Mammary microvascular endothelial cell (primary cell): ENCODE results near the gene TRA2B. TPM values are rescaled to one million over a fixed set of nuclear protein-coding genes. Genes with fewer than 3 reads are reported as not detected.

ENCODE experiments used
- total RNA-seq: library from RNA; depleted of rRNA; stranded (reverse); fragments of >200 nt; gene quantifications from 2 replicates; pipeline ENCODE4 v1.2.3, GENCODE V29; 2015

The TRA2B gene
- total RNA-seq, result 120 and 145 TPM in 2 replicates

DNA sequence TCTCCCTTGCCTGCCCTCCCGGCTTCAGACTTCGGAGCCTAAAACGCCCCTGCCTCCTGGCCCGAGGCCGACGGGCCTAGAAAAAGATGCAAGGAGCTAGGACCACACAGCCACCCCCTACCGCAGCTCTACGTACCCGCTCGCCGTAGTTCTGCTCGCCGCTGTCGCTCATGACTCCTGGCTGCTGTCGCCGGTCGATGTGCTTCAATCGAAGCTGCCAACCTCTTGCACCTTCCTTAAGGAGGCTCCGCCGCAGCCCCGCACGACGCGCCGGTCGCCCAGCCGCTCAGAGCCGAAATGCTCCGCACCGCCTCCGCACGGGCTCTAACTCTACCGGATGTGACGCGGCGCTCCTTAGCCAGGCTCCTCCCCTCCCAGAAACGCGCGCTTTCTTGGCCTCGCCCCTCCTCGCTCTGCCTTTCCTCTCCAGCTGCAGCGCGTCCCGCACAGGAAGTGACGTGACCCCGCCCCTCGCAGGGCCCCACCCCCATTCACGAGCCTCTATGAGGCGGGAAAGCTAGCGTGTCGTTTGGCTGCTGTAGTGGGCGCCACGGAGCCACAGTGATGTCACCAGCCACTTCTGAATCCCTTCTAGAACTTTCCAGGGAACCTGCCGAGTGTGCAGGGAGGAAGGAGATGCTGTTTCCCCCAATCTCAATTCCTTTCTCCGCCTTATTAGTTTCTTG is at the start of gene TRA2B:
Gene TRA2B (minus strand): TSS at position 326 of the 686 bp plus-strand sequence. CDS start 154 bp downstream, at position 172.

Other genes with a start within 250 kb of the TRA2B start
- 42.8 and 45.0 TPM in 2 replicates for gene IGF2BP2, start 113.0 kb downstream of the TRA2B start, total RNA-seq
- gene ETV5, start 171.1 kb upstream of the TRA2B start, total RNA-seq, result 22.4 and 25.9 TPM in 2 replicates